GM23338 (cell line): Measurements from ENCODE around the gene GDE1. TPM values are rescaled to one million over a fixed set of nuclear protein-coding genes. Genes with fewer than 3 reads are reported as not detected.
A peak's percentile ranks its signal among the peaks of the same experiment; 100 is the strongest.

Source experiments
- ATAC-seq: fragments of 200-7000 bp; cut with Tn5 transposase; 3 replicates; pipeline ENCODE4 v1.9.1; 2020
- DNase-seq: peaks from one replicate; pipeline ENCODE4 v3.0.0-alpha.2; 2015; ENCODE audit warnings: low spot score
- H2AFZ ChIP-seq: fragments of 200-600 bp; sonication (generic); 2 replicates; pipeline ENCODE4 v1.8.0; 2016; ENCODE audit warnings: antibody characterized with exemption, mild to moderate bottlenecking, moderate library complexity
- H3F3A ChIP-seq: fragments of 200-600 bp; sonication (generic); replicated peaks from 2 replicates; pipeline ENCODE4 v1.8.0; 2017; ENCODE audit warnings: antibody characterized with exemption, mixed run types, low read depth
- H3K27ac ChIP-seq: fragments of 200-600 bp; sonication (generic); 2 replicates; pipeline ENCODE4 v1.6.1; 2016; ENCODE audit warnings: low read depth
- H3K27me3 ChIP-seq: fragments of 200-600 bp; sonication (generic); 2 replicates; pipeline ENCODE4 v1.8.0; 2016; ENCODE audit warnings: mild to moderate bottlenecking, mixed run types, moderate library complexity; ENCODE audit not compliant: insufficient read depth
- H3K36me3 ChIP-seq: fragments of 200-600 bp; sonication (generic); 2 replicates; pipeline ENCODE4 v1.8.0; 2016; ENCODE audit warnings: mild to moderate bottlenecking; ENCODE audit not compliant: insufficient read depth
- H3K4me1 ChIP-seq: fragments of 200-600 bp; sonication (generic); 2 replicates; pipeline ENCODE4 v1.8.0; 2016; ENCODE audit warnings: mild to moderate bottlenecking, moderate library complexity; ENCODE audit not compliant: insufficient read depth
- H3K4me2 ChIP-seq: fragments of 200-600 bp; sonication (generic); 2 replicates; pipeline ENCODE4 v1.7.1; 2017; ENCODE audit warnings: mixed run types
- H3K4me3 ChIP-seq: fragments of 200-600 bp; sonication (generic); 2 replicates; pipeline ENCODE4 v1.6.1; 2016; ENCODE audit warnings: mixed run types
- H3K79me2 ChIP-seq: fragments of 200-600 bp; sonication (generic); replicated peaks from 2 replicates; pipeline ENCODE4 v1.8.0; 2017; ENCODE audit warnings: mild to moderate bottlenecking; ENCODE audit not compliant: insufficient read depth
- H3K9me2 ChIP-seq: fragments of 200-600 bp; sonication (generic); 2 replicates; pipeline ENCODE4 v1.8.0; 2017; ENCODE audit not compliant: insufficient read depth
- H4K20me1 ChIP-seq: fragments of 200-600 bp; sonication (generic); replicated peaks from 2 replicates; pipeline ENCODE4 v1.8.0; 2017; ENCODE audit warnings: mild to moderate bottlenecking; ENCODE audit not compliant: insufficient read depth
- H3K27ac Mint-ChIP-seq: 2 replicates; pipeline ENCODE4 v1.8.0; 2020; ENCODE audit warnings: inconsistent platforms, mild to moderate bottlenecking, moderate library complexity, mixed read lengths
- H3K27me3 Mint-ChIP-seq: 3 replicates; pipeline ENCODE4 v1.8.0; 2022; ENCODE audit warnings: low read depth, mild to moderate bottlenecking, moderate library complexity, mixed read lengths, inconsistent platforms; ENCODE audit not compliant: insufficient read depth, poor library complexity
- H3K36me3 Mint-ChIP-seq: 3 replicates; pipeline ENCODE4 v1.8.0; 2021; ENCODE audit warnings: low read depth, mild to moderate bottlenecking, inconsistent platforms, moderate library complexity, mixed read lengths
- H3K4me1 Mint-ChIP-seq: 3 replicates; pipeline ENCODE4 v1.8.0; 2020; ENCODE audit warnings: mild to moderate bottlenecking, inconsistent platforms, mixed read lengths
- H3K4me3 Mint-ChIP-seq: 3 replicates; pipeline ENCODE4 v1.8.0; 2021; ENCODE audit warnings: moderate library complexity, mild to moderate bottlenecking, inconsistent platforms, mixed read lengths
- H3K9me3 Mint-ChIP-seq: 3 replicates; pipeline ENCODE4 v1.8.0; 2020; ENCODE audit warnings: moderate library complexity, mild to moderate bottlenecking, inconsistent platforms, mixed read lengths
- CREB1 ChIP-seq: fragments of 250-450 bp; sonication (Bioruptor Pico); IDR thresholded peaks from 2 replicates; pipeline ENCODE4 v1.5.0; 2020; ENCODE audit warnings: low read depth, mild to moderate bottlenecking, moderate library complexity
- CTCF ChIP-seq, 2 experiments: fragments of 200-600 bp in 1 of 2; sonication (generic) in 1 of 2; conservative IDR thresholded peaks; 2 replicates each; pipeline versions ENCODE4 v1.5.1 to v1.6.1; 2016 to 2017; ENCODE audit warnings: antibody characterized with exemption in 2 of 2, low read depth in 2 of 2, mild to moderate bottlenecking in 2 of 2, moderate library complexity in 1 of 2
- EZH2 ChIP-seq: fragments of 200-600 bp; sonication (generic); IDR thresholded peaks from one replicate; pipeline ENCODE4 v1.8.0; 2017; ENCODE audit warnings: antibody characterized with exemption, mild to moderate bottlenecking, low read depth; ENCODE audit not compliant: unreplicated experiment
- EZH2phosphoT487 ChIP-seq: fragments of 200-600 bp; sonication (generic); IDR thresholded peaks from one replicate; pipeline ENCODE4 v1.8.1; 2018; ENCODE audit warnings: antibody characterized with exemption; ENCODE audit not compliant: unreplicated experiment
- JUNB ChIP-seq: IDR thresholded peaks from one replicate; pipeline ENCODE4 v1.6.1; 2016; ENCODE audit warnings: antibody characterized with exemption; ENCODE audit not compliant: unreplicated experiment
- NANOG ChIP-seq: IDR thresholded peaks from 2 replicates; pipeline ENCODE4 v1.6.1; 2016; ENCODE audit warnings: antibody characterized with exemption, borderline replicate concordance
- POLR2AphosphoS5 ChIP-seq: IDR thresholded peaks from 2 replicates; pipeline ENCODE4 v1.6.1; 2016; ENCODE audit warnings: antibody characterized with exemption, low read depth
- STAT1 ChIP-seq: IDR thresholded peaks from one replicate; pipeline ENCODE4 v1.6.1; 2016; ENCODE audit warnings: antibody characterized with exemption; ENCODE audit not compliant: unreplicated experiment
- ZNF331 ChIP-seq: fragments of 250-450 bp; sonication (Bioruptor Pico); IDR thresholded peaks from 2 replicates; pipeline ENCODE4 v1.5.0; 2020; ENCODE audit warnings: low read depth, mild to moderate bottlenecking, moderate library complexity
- ZNF462 ChIP-seq: fragments of 250-450 bp; sonication (Bioruptor Pico); IDR thresholded peaks from 2 replicates; pipeline ENCODE4 v1.5.0; 2020; ENCODE audit warnings: mild to moderate bottlenecking, moderate library complexity
- polyA plus RNA-seq: library from polyadenylated mRNA; unstranded; fragments of >200 nt; fragmentation: Nextera tagmentation; extraction: Ambion mirVana; gene quantifications from 2 replicates; pipeline ENCODE4 v1.2.1, GENCODE V29; 2016
- total RNA-seq: library from RNA; depleted of rRNA; stranded (reverse); fragments of >200 nt; shearing (Covaris generic); gene quantifications from 2 replicates; pipeline ENCODE4 v1.2.3, GENCODE V29; 2014

The GDE1 gene
- total and polyA plus RNA-seq, 2 experiments from 2014 or later, result 30.0 to 69.3 TPM

- TF ChIP-seq ZNF462 (no peak), ZNF331 (CRISPR knock-in tag) (no peak), CTCF (conservative IDR thresholded peaks at IDR 0.05; ENCODE audit: low read depth in 2 of 2) (no peak), CREB1 (no peak), STAT1 (no peak), EZH2 (no peak)
Observed at GRCh38 chr16:19523184-19523558, 1.3 kb upstream of the GDE1 start (continued).

GRCh38 chr16:19522760-19523159, 862 bp upstream of the GDE1 start:
- H2AFZ ChIP-seq, result no peak overlapping the region
- H3K4me2 ChIP-seq, result peak overlapping the region; percentile 59
- H3K4me1 ChIP-seq, result peaks cover 30% of the 10 kb centered on the region
- Mint-ChIP-seq H3K36me3 (peaks cover 2% of the 10 kb centered on the region; the same call in 1 of the 3 replicates), H3K9me3 (no peaks in the 10 kb centered on the region), H3K27me3 (peaks cover 3% of the 10 kb centered on the region), H3K27ac (no peak overlapping the region), H3K4me1 (peaks cover 31% of the 10 kb centered on the region), H3K4me3 (no peak overlapping the region; the same call in 1 of the 3 replicates)
- peaks cover 61% of the 10 kb centered on the region for H3K79me2 ChIP-seq
- H3K27ac ChIP-seq, result 0 out of 2 replicates have a peak overlapping the region, but pooled peaks have one; percentile 34
- H4K20me1 ChIP-seq, result peaks cover 18% of the 10 kb centered on the region
- peak overlapping the region; percentile 91; the same call in 1 of the 2 replicates for H3K4me3 ChIP-seq
- TF ChIP-seq CTCF (conservative IDR thresholded peaks at IDR 0.05; ENCODE audit: low read depth in 2 of 2) (no peak), ZNF331 (CRISPR knock-in tag) (no peak), POLR2AphosphoS5 (no peak), CREB1 (no peak), NANOG (no peak), JUNB (no peak), EZH2phosphoT487 (no peak)
- ATAC-seq, result no peak
- no peaks in the 10 kb centered on the region for H3K36me3 ChIP-seq
- H3F3A ChIP-seq, result no peaks in the 10 kb centered on the region
- H3K9me2 ChIP-seq, result no peaks in the 10 kb centered on the region
- H3K27me3 ChIP-seq, result no peaks in the 10 kb centered on the region
- peak; percentile 3 for DNase-seq
